ENCODE data around the gene PRKAR1B.

DNA sequence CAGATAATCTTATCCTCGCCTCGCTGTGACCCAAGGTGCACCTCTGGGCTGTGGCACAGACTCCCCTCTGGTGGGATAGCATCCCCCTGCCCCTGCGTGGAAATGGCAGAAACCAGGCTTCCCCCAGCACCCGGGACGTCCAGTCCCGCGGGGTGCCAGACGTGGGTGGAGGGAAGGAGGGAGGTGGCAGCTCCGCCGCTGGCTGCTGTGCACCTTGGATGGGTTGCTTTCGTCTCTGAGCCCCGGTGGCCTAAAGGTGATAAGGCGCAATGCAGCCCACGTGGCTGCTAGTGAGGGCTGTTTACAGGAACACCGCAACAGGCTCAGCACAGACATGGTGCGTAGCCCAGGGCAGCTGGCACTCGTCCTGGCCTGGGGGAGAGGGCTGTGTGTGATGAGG, 193.8 kb downstream of the PRKAR1B start:
- no peak for TF ChIP-seq YY1 (tag by site-specific recombination; IDR thresholded peaks at IDR 0.05)
- no peak for TF ChIP-seq CTCF (tag by site-specific recombination; IDR thresholded peaks at IDR 0.05)
- TF ChIP-seq ZFP41 (tag by site-specific recombination; IDR thresholded peaks at IDR 0.05; ENCODE audit: borderline replicate concordance): no peak
- TF ChIP-seq ZNF48 (tag by site-specific recombination; IDR thresholded peaks at IDR 0.05): no peak
- no peak for TF ChIP-seq MYNN (tag by site-specific recombination; IDR thresholded peaks at IDR 0.05; ENCODE audit: borderline replicate concordance)
- TF ChIP-seq ZNF292 (tag by site-specific recombination; IDR thresholded peaks at IDR 0.05; ENCODE audit: borderline replicate concordance, low read depth): no peak
- no peak for TF ChIP-seq YY2 (tag by site-specific recombination; IDR thresholded peaks at IDR 0.05)
- no peak for TF ChIP-seq SETDB1 (IDR thresholded peaks at IDR 0.05; ENCODE audit: insufficient read length, low read length)
- no peak for TF ChIP-seq ZNF473 (tag by site-specific recombination; IDR thresholded peaks at IDR 0.05)
- TF ChIP-seq, protein P1, sequence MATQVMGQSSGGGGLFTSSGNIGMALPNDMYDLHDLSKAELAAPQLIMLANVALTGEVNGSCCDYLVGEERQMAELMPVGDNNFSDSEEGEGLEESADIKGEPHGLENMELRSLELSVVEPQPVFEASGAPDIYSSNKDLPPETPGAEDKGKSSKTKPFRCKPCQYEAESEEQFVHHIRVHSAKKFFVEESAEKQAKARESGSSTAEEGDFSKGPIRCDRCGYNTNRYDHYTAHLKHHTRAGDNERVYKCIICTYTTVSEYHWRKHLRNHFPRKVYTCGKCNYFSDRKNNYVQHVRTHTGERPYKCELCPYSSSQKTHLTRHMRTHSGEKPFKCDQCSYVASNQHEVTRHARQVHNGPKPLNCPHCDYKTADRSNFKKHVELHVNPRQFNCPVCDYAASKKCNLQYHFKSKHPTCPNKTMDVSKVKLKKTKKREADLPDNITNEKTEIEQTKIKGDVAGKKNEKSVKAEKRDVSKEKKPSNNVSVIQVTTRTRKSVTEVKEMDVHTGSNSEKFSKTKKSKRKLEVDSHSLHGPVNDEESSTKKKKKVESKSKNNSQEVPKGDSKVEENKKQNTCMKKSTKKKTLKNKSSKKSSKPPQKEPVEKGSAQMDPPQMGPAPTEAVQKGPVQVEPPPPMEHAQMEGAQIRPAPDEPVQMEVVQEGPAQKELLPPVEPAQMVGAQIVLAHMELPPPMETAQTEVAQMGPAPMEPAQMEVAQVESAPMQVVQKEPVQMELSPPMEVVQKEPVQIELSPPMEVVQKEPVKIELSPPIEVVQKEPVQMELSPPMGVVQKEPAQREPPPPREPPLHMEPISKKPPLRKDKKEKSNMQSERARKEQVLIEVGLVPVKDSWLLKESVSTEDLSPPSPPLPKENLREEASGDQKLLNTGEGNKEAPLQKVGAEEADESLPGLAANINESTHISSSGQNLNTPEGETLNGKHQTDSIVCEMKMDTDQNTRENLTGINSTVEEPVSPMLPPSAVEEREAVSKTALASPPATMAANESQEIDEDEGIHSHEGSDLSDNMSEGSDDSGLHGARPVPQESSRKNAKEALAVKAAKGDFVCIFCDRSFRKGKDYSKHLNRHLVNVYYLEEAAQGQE (tag by site-specific recombination; IDR thresholded peaks at IDR 0.05): no peak
